H1 (cell line): ENCODE results near the gene PHTF2.

Source experiments
- CEBPB ChIP-seq: IDR thresholded peaks from 2 replicates; pipeline ENCODE4 v1.6.1; 2012; ENCODE audit warnings: low read depth, low read length
- CTCF ChIP-seq, 3 experiments: IDR thresholded peaks; 1 replicate in 2 of 3; 2 replicates in 1 of 3; pipeline versions ENCODE4 v1.5.1 to v1.6.1; 2011; ENCODE audit warnings: low read length in 3 of 3, mild to moderate bottlenecking in 3 of 3, inconsistent platforms in 2 of 3, low read depth in 1 of 3, moderate library complexity in 1 of 3; ENCODE audit not compliant: insufficient read depth in 1 of 3; ENCODE audit errors: control extremely low read depth in 1 of 3
- TEAD4 ChIP-seq: IDR thresholded peaks from 2 replicates; pipeline ENCODE4 v1.6.1; 2012; ENCODE audit warnings: low read depth, low read length, inconsistent platforms, mixed read lengths

- TF ChIP-seq TEAD4: no peak
- no peak for TF ChIP-seq CTCF (IDR thresholded peaks at IDR 0.05; ENCODE audit: control extremely low read depth in 1 of 3, insufficient read depth in 1 of 3, low read depth in 1 of 3, low read length in 3 of 3)
- TF ChIP-seq CEBPB: no peak
These were observed 7.9 kb downstream of the PHTF2 start for GRCh38 chr7:77806425-77806824.
